AG04449 (cell line): Measurements from ENCODE around the gene TJP1.

ENCODE experiments used
- CTCF ChIA-PET: fragments of 350-600 bp; formaldehyde crosslinking; extraction: SDS; loops from one replicate; lab custom pipeline; 2021; ENCODE audit warnings: antibody characterized with exemption; lab: Yijun Ruan, JAX
- POLR2A ChIA-PET: fragments of 400-600, 350-600 bp; formaldehyde crosslinking; extraction: SDS; loops from one replicate; lab custom pipeline; 2020; ENCODE audit warnings: antibody characterized with exemption, inconsistent platforms; lab: Yijun Ruan, JAX
- DNase-seq: peaks from one replicate; pipeline ENCODE4 v3.0.0-alpha.2; 2010; ENCODE audit warnings: low read depth, low spot score
- H3K4me3 ChIP-seq: 2 replicates; pipeline ENCODE4 v1.5.1; 2011; ENCODE audit warnings: low read depth, mild to moderate bottlenecking, control low read depth, low read length
- CTCF ChIP-seq: IDR thresholded peaks from one replicate; pipeline ENCODE4 v1.5.1; 2011; ENCODE audit warnings: mild to moderate bottlenecking, moderate library complexity, low read length, control low read depth, inconsistent platforms; ENCODE audit not compliant: insufficient read depth; ENCODE audit errors: missing control alignments

The TJP1 gene

GRCh38 chr15:29724026-29724425 is 98.2 kb downstream of the TJP1 start:
- CTCF ChIA-PET: interaction anchor here (1.2 to 1.9 kb wide), 5 partner anchors 11 to 201 kb away, joined by 3 to 4 read pairs (median 3); no protein-coding TSS in a partner anchor
- TF ChIP-seq CTCF: no peak
- POLR2A ChIA-PET: no interaction called here
- no peak overlapping the region for H3K4me3 ChIP-seq
- no peak for DNase-seq

GRCh38 chr15:29713784-29714183 is 108.5 kb downstream of the TJP1 start:
- POLR2A ChIA-PET: no interaction called here
- no peak overlapping the region for H3K4me3 ChIP-seq
- CTCF ChIA-PET: interaction anchor here (0.8 to 1.5 kb wide), 3 partner anchors 12 to 213 kb away, joined by 3 to 5 read pairs (median 3); no protein-coding TSS in a partner anchor
- no peak for TF ChIP-seq CTCF
- DNase-seq: no peak

DNA sequence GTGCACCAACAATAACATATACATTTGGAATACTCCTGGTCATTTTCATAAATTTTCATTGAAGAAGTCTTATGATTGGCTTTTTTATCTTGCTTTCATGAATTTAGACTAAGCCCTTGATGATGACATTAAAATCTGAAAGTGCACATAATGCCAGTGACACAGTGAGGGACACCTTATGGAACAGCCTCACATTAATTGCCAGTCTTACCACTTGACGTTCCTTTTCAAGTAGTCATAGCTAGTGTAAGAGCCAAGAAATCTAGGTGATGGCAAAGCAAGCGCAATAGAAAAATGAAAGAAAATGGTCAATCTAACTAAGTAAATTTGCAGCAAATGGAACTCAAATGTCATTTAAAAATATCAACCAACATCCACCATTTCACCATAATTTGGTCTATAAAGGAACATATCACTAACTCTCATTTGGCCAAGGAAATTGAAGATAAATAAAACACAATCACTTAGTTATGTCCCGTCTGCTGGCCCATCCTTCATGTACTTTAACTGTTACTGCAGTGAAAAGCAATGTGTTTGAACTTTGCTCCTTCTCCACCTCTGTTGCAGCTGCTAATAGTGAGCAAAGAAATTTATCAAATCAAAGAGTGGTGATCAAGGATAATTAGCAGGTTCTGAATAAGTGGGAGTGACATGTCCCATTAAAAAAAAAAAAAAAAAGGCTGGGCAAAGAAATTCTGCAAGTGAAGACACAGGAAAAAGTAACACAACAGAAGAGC is 110.0 kb downstream of the TJP1 start:
- TF ChIP-seq CTCF: no peak
- no peak for DNase-seq
- ChIA-PET CTCF (interaction anchor here (0.6 to 1.2 kb wide), 6 partner anchors 9 to 363 kb away, joined by 3 to 5 read pairs (median 3); no protein-coding TSS in a partner anchor), POLR2A (no interaction called here)
- H3K4me3 ChIP-seq: no peak overlapping the region

GRCh38 chr15:29711531-29711930 is 110.7 kb downstream of the TJP1 start:
- ChIA-PET CTCF (interaction anchor here (0.7 to 1.2 kb wide), 3 partner anchors 115 to 364 kb away, joined by 3 to 5 read pairs (median 3); no protein-coding TSS in a partner anchor), POLR2A (no interaction called here)
- DNase-seq: no peak
- H3K4me3 ChIP-seq: no peak overlapping the region
- TF ChIP-seq CTCF: no peak

DNA sequence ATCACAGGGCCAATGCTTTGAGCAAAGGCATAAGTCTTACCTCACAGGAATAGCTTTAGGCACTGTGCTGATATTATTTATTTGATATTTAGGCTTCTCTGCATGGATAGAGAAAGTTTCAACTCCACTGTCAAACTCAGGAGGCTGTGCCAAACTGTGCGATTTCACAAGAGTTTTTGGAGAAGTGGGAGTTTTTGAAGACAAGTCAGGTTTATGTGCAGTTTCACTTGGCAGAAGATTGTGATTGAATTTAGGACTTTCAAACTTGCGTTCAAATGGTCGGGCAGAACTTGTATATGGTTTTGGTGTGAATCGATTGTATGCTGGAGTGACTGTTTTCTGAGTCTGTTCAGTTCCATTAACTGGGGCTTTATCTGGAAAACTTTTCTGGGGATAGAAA is 113.7 kb downstream of the TJP1 start:
- no peak overlapping the region for H3K4me3 ChIP-seq
- TF ChIP-seq CTCF: no peak
- ChIA-PET CTCF (interaction anchor here (0.9 to 1.4 kb wide), 3 partner anchors 14 to 19 kb away, joined by 3 to 4 read pairs (median 3); no protein-coding TSS in a partner anchor), POLR2A (no interaction called here)
- DNase-seq: no peak

- ChIA-PET POLR2A (no interaction called here), CTCF (no interaction called here)
- DNase-seq: no peak
- no peak overlapping the region for H3K4me3 ChIP-seq
- TF ChIP-seq CTCF: no peak
Measured at GRCh38 chr15:29704950-29705597, 117.2 kb downstream of the TJP1 start.
